ENCODE data around the gene FARP2. TPM values are rescaled to one million over a fixed set of nuclear protein-coding genes. Genes with fewer than 3 reads are reported as not detected.

Gene FARP2
- total RNA-seq, 5 donors from 2014 or later (not counting 1 experiment from before 2014, with no cell fraction given) = 15.8 to 27.5 (median 18.5) TPM

DNA sequence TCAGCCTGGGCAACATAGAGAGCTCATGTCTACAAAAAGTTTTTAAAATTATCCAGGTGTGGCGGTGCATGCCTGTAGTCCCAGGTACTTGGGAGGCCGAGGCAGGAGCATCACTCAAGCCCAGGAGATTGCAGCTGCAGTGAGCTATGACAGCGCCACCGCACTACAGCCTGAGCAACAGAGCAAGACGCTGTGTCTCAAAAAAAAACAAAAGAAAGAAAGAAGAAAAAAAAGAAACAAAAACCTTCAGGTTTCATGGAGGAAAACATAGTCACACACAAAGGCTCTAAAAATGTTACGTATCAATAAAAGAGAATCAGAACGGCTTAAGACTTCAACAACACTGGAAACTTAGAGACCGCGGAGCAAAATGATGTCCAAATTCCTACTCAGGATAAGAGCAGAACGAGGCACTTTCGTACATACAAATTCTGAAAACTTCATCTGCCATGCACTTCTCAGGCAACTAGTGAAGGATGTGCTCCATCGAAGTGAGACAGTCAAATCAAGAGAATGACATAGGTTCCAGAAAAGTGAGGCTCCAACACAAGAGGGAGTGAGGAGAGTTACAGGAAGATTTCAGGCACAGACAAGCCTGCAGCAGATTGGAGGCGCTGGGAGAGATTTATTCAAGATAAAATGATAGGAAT lies 45.0 kb upstream of the FARP2 start:
- ATAC-seq (replicated peaks in 1 of 4) (no peak), DNase-seq (no peak)
- H3K36me3 Mint-ChIP-seq = no peaks in the 10 kb centered on the region
- H3K9me3 ChIP-seq = no peaks in the 10 kb centered on the region
- peaks cover 44 to 48% of the 10 kb centered on the region in 2 experiments for H3K4me1 ChIP-seq (ENCODE audit: control insufficient read depth in 1 of 2, extremely low read depth in 1 of 2, insufficient read depth in 2 of 2, low read length in 2 of 2)
- 85% methylated on average over 6 of the region's 13 CpGs for WGBS (ENCODE audit: insufficient coverage)
- H3K4me1 Mint-ChIP-seq = peaks cover 61 to 77% (median 72%) of the 10 kb centered on the region in 3 donors
- no peaks in the 10 kb centered on the region for H3K36me3 ChIP-seq (ENCODE audit: control insufficient read depth in 2 of 2, extremely low read depth in 1 of 2, insufficient read depth in 1 of 2, low read length in 1 of 2)
- H3K9me3 Mint-ChIP-seq = no peaks in the 10 kb centered on the region
- H3K27ac Mint-ChIP-seq = peak overlapping the region; percentile 94
- H3K4me3 ChIP-seq (ENCODE audit: control insufficient read depth in 1 of 2, extremely low read depth in 1 of 2, low read length in 1 of 2) = no peak overlapping the region
- no peaks in the 10 kb centered on the region for H3K27me3 ChIP-seq (replicated peaks in 1 of 2; ENCODE audit: control insufficient read depth in 2 of 2, extremely low read depth in 1 of 2, insufficient read depth in 2 of 2, low read length in 1 of 2)
- no peak overlapping the region for H3K27ac ChIP-seq (ENCODE audit: low read length)
- peak overlapping the region in 1 of 3 donors; percentile 1 for H3K4me3 Mint-ChIP-seq
- ChIA-PET CTCF (interaction anchor here in 1 of 2 donors (0.6 kb wide), 1 partner anchor 1252 kb away, joined by 4 read pairs; no protein-coding TSS in a partner anchor), POLR2A (no interaction called here)
- no peaks in the 10 kb centered on the region for H3K27me3 Mint-ChIP-seq

DNA sequence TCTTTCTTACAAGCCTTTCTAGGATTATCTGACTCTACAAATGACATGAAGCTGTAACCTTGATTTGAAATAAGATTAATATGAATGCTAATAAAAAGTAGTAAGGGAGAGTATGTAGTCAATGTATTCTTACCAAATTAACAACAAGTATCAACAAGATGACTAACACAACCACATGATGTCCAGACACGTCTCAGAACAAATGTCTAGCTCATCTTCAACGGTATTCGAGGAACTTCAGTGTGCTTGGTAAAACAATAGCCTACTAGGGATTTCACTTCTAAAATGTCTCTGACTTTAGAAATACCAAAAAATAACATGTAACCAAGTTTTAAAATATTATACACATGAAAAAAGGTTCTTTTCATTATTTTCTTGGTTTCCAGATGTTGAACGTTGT lies 44.0 kb upstream of the FARP2 start:
- Histone ChIP-seq H3K4me1 (ENCODE audit: control insufficient read depth in 1 of 2, extremely low read depth in 1 of 2, insufficient read depth in 2 of 2, low read length in 2 of 2) (peaks cover 44 to 57% of the 10 kb centered on the region in 2 experiments), H3K36me3 (ENCODE audit: control insufficient read depth in 2 of 2, extremely low read depth in 1 of 2, insufficient read depth in 1 of 2, low read length in 1 of 2) (no peaks in the 10 kb centered on the region), H3K27ac (ENCODE audit: low read length) (no peak overlapping the region), H3K9me3 (no peaks in the 10 kb centered on the region), H3K27me3 (replicated peaks in 1 of 2; ENCODE audit: control insufficient read depth in 2 of 2, extremely low read depth in 1 of 2, insufficient read depth in 2 of 2, low read length in 1 of 2) (no peaks in the 10 kb centered on the region), H3K4me3 (ENCODE audit: control insufficient read depth in 1 of 2, extremely low read depth in 1 of 2, low read length in 1 of 2) (no peak overlapping the region)
- CTCF ChIA-PET = no interaction called here
- no peak for ATAC-seq (replicated peaks in 1 of 4)
- H3K4me3 Mint-ChIP-seq = no peak overlapping the region
- H3K9me3 Mint-ChIP-seq = no peaks in the 10 kb centered on the region
- peaks cover 67 to 79% (median 78%) of the 10 kb centered on the region in 3 donors for H3K4me1 Mint-ChIP-seq
- H3K27me3 Mint-ChIP-seq = no peaks in the 10 kb centered on the region
- no peak for DNase-seq
- WGBS (ENCODE audit: insufficient coverage) = no CpG with 5 or more reads among the region's 4 CpGs
- POLR2A ChIA-PET = no interaction called here
- H3K27ac Mint-ChIP-seq = peak overlapping the region; percentile 23 to 94
- no peaks in the 10 kb centered on the region for H3K36me3 Mint-ChIP-seq

DNA sequence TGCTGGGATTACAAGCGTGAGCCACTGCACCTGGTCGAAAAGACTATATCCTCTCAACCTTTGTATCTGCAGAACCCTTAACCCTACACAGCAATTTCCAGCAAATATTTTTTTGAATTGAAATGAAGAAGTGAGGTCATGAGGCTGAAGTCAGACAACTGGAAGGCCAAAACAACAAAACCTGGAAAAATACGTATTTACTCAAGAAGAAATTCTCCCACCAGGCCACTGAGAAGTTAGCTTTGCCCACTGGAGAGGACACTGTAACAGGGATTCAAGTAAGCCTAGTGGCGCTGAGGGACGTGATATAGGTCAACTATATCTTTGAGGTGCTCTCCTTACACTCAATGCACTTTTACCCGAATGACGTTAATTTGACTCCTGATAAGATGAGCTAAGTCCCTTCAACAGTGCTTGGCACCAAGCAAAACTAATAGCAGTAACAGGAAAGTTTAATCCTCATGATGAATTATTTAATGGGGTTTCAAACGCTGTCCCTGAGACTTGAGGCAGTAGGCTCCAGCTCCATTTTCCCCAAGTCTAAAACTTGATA lies 42.5 kb upstream of the FARP2 start:
- no peaks in the 10 kb centered on the region for H3K9me3 ChIP-seq
- Mint-ChIP-seq H3K27me3 (no peaks in the 10 kb centered on the region), H3K27ac (peak overlapping the region; percentile 44 to 76), H3K9me3 (no peaks in the 10 kb centered on the region), H3K4me3 (peak overlapping the region; percentile 94 to 99 (median 99)), H3K4me1 (peaks cover 74 to 81% (median 78%) of the 10 kb centered on the region in 3 donors), H3K36me3 (peaks cover 3% of the 10 kb centered on the region)
- ChIA-PET POLR2A (interaction anchor here in 1 of 2 donors (1.4 kb wide), 1 partner anchor 373 kb away, joined by 3 read pairs; the partner anchor contains the start of gene DTYMK), CTCF (interaction anchor here in 1 of 2 donors (1.2 kb wide), 1 partner anchor 15 kb away, joined by 3 read pairs; no protein-coding TSS in a partner anchor)
- no CpG with 5 or more reads among the region's 8 CpGs for WGBS (ENCODE audit: insufficient coverage)
- no peak overlapping the region for H3K4me3 ChIP-seq (ENCODE audit: control insufficient read depth in 1 of 2, extremely low read depth in 1 of 2, low read length in 1 of 2)
- DNase-seq (no peak), ATAC-seq (replicated peaks in 1 of 4) (no peak)
- H3K27me3 ChIP-seq (replicated peaks in 1 of 2; ENCODE audit: control insufficient read depth in 2 of 2, extremely low read depth in 1 of 2, insufficient read depth in 2 of 2, low read length in 1 of 2) = no peaks in the 10 kb centered on the region
- H3K4me1 ChIP-seq (ENCODE audit: control insufficient read depth in 1 of 2, extremely low read depth in 1 of 2, insufficient read depth in 2 of 2, low read length in 2 of 2) = peaks cover 52 to 65% of the 10 kb centered on the region in 2 experiments
- H3K27ac ChIP-seq (ENCODE audit: low read length) = peak overlapping the region; percentile 96
- H3K36me3 ChIP-seq (ENCODE audit: control insufficient read depth in 2 of 2, extremely low read depth in 1 of 2, insufficient read depth in 1 of 2, low read length in 1 of 2) = peaks cover 0 to 3% of the 10 kb centered on the region in 2 donors

DNA sequence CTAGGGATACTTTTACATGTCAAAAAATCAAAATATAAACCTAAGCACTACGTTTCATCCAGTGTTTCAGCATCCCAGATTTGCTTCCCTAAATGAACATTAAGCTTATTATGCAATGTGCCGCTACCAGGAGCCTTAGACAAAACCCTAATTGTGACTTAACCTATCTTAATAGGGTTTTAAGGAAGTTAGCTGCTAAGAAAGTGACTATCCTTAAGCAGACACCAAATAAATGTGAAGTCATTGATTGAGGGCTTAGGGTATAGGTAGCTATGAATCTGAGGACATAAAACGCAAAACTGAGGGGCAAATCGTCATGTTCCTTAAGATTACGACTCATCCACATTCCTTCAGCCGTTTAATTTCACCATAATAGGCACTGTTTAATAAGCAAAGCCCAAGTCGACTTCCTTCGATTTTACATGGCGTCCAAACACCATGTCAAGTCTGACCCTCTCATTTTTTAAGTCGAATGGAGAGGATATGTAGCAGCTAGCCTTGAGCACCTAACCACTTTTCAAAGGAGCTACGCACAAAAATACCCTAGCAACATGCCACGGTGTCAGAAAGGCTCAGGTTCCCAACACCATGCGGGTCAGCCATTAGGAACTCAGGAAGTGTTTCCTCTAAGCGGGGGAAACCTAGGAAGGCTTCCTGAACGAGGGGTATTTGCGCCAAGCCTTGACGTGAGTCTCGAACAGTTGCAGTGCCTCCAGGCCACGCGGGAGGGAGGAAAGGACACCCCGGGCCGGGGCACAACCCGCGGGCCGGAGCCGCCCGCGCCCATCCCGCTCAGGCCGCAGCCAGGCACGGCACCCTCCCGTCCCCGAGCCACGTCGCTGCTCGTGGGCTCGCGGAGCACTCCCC lies 41.6 kb upstream of the FARP2 start:
- Mint-ChIP-seq H3K9me3 (no peaks in the 10 kb centered on the region), H3K4me3 (peak overlapping the region; percentile 94 to 99 (median 99)), H3K4me1 (peaks cover 74 to 79% (median 75%) of the 10 kb centered on the region in 3 donors), H3K27me3 (no peaks in the 10 kb centered on the region), H3K36me3 (peaks cover 3% of the 10 kb centered on the region), H3K27ac (peak overlapping the region; percentile 80 to 99)
- H3K4me1 ChIP-seq (ENCODE audit: control insufficient read depth in 1 of 2, extremely low read depth in 1 of 2, insufficient read depth in 2 of 2, low read length in 2 of 2) = peaks cover 47 to 60% of the 10 kb centered on the region in 2 experiments
- H3K9me3 ChIP-seq = no peaks in the 10 kb centered on the region
- H3K4me3 ChIP-seq (ENCODE audit: control insufficient read depth in 1 of 2, extremely low read depth in 1 of 2, low read length in 1 of 2) = peak overlapping the region; percentile 54 to 81
- H3K27ac ChIP-seq (ENCODE audit: low read length) = peak overlapping the region; percentile 96
- no peak for ATAC-seq (replicated peaks in 1 of 4)
- WGBS (ENCODE audit: insufficient coverage) = under 1% methylated on average over 29 of the region's 38 CpGs
- H3K36me3 ChIP-seq (ENCODE audit: control insufficient read depth in 2 of 2, extremely low read depth in 1 of 2, insufficient read depth in 1 of 2, low read length in 1 of 2) = peaks cover 0 to 3% of the 10 kb centered on the region in 2 donors
- ChIA-PET POLR2A (interaction anchor here (0.6 to 1.4 kb wide), 2 partner anchors 9 to 372 kb away, joined by 3 to 4 read pairs; partner anchors contain the start of gene DTYMK (in 1 of the 2)), CTCF (interaction anchor here in 1 of 2 donors (0.6 to 1.2 kb wide), 3 partner anchors 16 to 212 kb away, joined by 3 read pairs; no protein-coding TSS in a partner anchor)
- no peaks in the 10 kb centered on the region for H3K27me3 ChIP-seq (replicated peaks in 1 of 2; ENCODE audit: control insufficient read depth in 2 of 2, extremely low read depth in 1 of 2, insufficient read depth in 2 of 2, low read length in 1 of 2)
- peak in 4 of 35 experiments; percentile 2 to 12 (median 7) for DNase-seq

DNA sequence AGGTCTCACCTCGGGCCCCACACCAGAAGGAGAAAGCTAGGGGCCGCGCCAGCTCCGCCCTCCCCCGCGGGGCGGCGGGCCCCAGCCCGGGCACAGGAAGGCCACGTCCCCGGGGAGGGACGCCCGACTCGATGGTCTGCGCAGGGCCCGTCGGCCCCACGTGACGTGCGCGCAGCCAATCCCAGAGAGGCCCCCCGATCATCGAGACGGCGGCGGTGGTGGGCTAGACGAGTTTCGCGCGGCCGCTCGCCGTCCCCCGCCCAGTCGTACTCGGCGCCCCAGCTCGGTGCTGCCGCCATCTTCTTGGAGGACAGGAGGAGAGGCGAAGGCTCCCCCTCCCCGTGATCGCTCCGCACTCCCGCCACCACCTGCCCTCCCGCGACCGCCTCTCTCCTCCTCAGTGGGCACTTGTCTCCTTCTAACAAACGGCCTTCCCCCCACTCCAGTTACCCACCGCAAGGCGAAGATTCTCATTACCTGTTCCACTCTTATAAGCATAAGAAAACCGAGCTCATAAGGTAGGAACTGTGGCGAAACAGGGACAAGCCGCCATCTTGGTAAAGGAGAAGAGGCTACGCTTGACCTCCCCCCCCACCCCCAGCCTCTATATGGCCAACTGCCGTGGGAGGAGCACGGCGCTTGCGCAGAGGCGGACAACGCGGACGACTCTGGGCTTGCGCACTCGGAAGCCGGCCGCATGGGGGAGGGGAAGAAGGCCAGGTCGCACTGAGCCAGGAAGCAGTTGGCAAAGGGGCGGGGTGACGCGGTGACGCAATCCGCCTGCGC lies 40.8 kb upstream of the FARP2 start, which contains the start of gene HDLBP:
Gene HDLBP (minus strand): TSS at position 580 of the 786 bp plus-strand sequence. CDS start 48,803 bp downstream, outside the sequence.
- Mint-ChIP-seq H3K36me3 (peaks cover 9% of the 10 kb centered on the region), H3K9me3 (no peaks in the 10 kb centered on the region), H3K4me3 (peak within 1 kb of the TSS; percentile 94 to 99 (median 99)), H3K27ac (peak within 1 kb of the TSS; percentile 99), H3K4me1 (peaks cover 74 to 80% (median 75%) of the 10 kb centered on the region in 3 donors), H3K27me3 (no peaks in the 10 kb centered on the region)
- under 1% methylated on average over 62 of the region's 73 CpGs for WGBS (ENCODE audit: insufficient coverage)
- Histone ChIP-seq H3K4me1 (ENCODE audit: control insufficient read depth in 1 of 2, extremely low read depth in 1 of 2, insufficient read depth in 2 of 2, low read length in 2 of 2) (peaks cover 46 to 53% of the 10 kb centered on the region in 2 experiments), H3K9me3 (no peaks in the 10 kb centered on the region), H3K27ac (ENCODE audit: low read length) (peak within 1 kb of the TSS; percentile 96), H3K36me3 (ENCODE audit: control insufficient read depth in 2 of 2, extremely low read depth in 1 of 2, insufficient read depth in 1 of 2, low read length in 1 of 2) (peaks cover 0 to 3% of the 10 kb centered on the region in 2 donors), H3K4me3 (ENCODE audit: control insufficient read depth in 1 of 2, extremely low read depth in 1 of 2, low read length in 1 of 2) (peak within 1 kb of the TSS; percentile 81 to 95), H3K27me3 (replicated peaks in 1 of 2; ENCODE audit: control insufficient read depth in 2 of 2, extremely low read depth in 1 of 2, insufficient read depth in 2 of 2, low read length in 1 of 2) (no peaks in the 10 kb centered on the region)
- ChIA-PET POLR2A (interaction anchor here (0.6 kb wide), 2 partner anchors 9 to 371 kb away, joined by 3 to 4 read pairs; partner anchors contain the start of gene DTYMK (in 1 of the 2)), CTCF (interaction anchor here in 1 of 2 donors (0.6 to 1.1 kb wide), 2 partner anchors 43 to 213 kb away, joined by 3 read pairs; no protein-coding TSS in a partner anchor)
- ATAC-seq (replicated peaks in 1 of 4) (peak; percentile 76 to 80 (median 80)), DNase-seq (peak; percentile 100)

Measured in T-cell (primary cell).